Suppressor macrophage treated with lipopolysaccharide for 1 hour (primary cell): ENCODE results near the gene ABI3BP.

Experiments
- DNase-seq, 3 donors: peaks; one replicate each; pipeline ENCODE4 v3.0.0-alpha.2; 2020 to 2022

Gene ABI3BP

DNA sequence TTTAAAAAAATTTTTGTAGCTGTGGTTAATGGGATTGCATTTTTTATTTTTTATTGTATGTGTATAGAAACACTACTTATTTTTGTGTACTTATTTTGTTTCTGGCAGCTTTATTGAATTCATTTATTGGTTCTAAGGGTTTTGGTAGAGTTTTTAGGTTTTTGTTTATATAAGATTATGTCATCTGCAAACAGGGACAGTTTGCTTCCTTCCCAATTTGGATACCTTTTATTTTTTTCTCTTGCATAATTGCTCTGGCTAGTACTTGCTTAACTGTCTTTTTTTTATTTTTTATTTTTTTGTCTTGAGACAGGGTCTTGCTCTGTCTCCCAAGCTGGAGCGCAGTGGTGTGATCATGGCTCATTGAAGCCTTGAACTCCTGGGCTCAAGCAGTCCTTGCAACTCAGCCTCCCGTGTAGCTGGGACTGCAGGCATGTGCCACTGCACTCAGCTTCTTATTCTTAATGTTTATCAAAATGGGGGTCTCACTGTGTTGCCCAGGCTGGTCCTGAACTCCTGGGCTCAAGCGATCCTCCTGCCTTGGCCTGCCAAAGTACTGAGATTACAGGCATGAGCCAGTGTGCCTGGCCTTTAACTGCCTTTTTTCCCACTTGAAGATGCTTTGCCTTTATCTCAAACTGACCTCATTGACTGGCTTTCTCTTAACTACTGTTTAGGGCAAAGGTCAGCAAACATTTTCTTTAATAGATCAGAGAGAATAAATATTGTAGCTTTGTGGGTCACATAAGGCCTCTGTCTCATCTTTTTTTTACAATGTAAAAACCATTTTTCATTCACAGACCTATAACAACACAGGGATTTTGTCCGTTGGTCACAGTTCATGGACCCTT is 275.4 kb downstream of the ABI3BP start:
- no peak for DNase-seq

DNA sequence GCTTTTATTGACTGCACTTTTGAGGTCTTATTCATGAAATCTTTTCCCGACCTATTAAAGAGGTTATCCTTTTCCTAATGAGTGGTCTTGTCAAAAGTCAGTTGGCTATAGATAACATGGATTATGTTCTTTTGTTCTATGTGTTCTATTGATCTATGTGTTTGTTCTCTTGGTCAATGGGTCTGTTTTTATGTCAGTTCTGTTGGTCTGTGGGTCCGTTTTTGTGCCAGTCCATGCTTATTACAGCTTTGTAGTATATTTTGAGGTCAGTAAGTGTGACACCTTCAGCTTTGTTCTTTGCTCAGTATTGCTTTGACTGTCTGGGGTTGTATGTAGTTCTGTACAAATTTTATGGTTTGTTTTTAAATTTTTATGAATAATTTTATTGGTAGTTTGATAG is 276.2 kb downstream of the ABI3BP start:
- no peak for DNase-seq

DNA sequence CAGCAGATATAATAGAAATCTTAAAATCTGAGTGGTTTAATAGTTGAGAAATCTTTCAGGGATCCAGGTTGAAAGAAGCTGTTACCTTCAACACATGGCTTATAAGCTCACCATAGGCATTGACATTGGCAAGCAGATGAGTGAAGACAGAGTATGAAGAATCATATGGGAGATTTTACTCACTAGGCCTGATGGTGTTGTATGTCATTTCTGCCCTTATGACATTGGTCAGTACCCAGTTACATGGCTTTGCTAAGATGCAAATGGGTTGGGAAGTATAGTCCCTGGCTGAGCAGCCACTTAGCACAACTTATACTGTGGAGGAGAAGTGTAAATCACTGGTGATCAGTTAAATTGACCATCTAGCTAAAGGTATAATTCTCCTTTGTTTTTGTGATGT is 278.0 kb downstream of the ABI3BP start:
- no peak for DNase-seq

DNA sequence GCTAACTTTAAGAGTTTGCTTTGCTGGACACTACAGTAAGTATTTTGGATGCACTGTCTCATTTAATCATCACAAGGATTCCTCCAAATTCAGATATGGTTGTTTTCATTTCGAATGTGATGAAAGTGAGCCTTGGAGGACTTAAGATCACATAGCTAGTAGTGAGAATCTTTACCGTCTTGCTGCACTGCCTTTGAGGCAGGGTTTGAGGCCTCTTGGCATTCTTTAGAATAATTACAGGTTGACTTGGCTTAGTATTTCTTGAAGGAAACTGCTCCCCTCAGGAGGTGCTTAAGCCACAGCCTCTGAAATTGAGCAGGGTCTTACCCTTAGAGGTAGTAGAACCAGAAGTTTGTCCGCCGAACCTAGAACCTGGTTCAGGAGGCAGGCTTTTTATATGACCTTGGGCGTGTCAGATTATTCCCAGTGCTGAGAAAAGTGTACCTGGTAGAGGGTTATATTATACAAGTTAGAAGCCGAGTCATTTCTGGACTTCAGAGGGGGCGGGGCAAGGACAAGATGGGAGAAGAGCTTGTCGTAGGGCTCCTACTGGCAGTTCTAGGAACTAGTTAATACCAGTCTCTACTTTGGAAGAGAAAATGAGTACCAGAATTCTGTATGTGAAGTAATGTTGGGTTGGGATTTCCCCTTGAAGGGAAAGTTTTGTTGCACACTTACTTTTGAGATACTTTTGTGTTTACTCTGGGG is 282.8 kb downstream of the ABI3BP start:
- DNase-seq = peak; percentile 83 to 91 (median 87)

DNA sequence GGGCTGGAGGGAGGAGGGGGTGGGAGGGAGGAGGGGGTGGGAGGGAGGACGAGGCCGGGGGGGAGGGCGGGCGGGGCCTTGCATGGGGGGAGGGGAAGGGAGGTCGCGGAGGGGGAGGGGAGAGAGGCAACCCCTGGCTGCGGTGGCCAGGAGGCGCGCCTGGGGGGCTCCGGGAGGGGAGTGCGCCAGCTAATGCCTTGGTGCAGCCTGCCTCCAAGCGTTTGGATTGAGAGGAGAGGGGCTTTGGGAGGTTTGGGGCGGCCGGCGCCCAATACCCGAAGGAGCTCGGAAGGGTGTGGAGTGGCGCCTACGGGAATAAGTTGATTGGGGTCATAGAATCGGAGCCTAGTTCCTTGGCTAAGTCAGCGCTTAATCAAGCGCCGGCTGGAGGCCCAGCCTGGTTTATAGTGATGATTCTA is 283.4 kb downstream of the ABI3BP start:
- DNase-seq = peak; percentile 14 to 27 (median 20)

DNA sequence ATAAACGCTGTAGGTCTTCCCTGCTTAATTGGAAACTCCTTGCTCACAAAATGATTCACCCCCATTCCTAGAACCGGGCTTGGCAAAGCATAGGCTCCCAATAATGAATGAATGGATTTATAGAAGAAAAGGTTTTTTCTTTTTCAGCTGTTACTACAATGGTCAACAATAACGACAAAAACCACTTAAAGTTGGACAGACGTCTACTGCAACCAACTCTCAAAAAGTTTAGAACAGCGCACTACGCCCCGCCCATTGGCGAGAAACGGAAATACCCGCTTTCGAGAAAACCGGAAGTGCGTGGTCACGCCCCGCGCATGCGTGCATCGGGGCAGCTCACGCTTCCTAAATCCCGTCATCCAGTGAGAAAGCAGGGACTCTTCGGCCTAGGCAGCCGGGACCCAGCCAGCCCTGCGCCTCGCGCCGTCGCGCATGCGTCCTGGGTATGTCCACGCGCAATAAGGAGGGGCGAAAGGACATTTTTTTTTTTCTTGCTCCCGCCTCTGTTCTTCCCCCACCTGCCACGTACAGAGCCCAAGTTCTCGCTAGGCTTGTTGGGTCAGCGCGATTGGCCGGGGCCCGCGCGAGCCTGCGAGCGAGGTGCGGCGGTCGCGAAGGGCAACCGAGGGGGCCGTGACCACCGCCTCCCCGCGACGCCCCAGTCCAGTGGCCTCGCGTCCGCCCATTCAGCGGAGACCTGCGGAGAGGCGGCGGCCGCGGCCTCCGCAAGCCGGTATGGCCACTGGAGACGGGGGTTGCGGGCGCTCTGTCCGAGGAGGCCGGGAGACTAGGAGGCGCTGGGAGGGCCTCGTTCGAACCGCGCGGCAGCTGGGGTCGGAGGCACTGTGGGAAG is 284.0 kb downstream of the ABI3BP start, which contains the start of gene TFG:
Gene TFG (plus strand): TSS at position 506 of the 853 bp plus-strand sequence. CDS start 4,192 bp downstream, outside the sequence.
- peak; percentile 100 for DNase-seq

DNA sequence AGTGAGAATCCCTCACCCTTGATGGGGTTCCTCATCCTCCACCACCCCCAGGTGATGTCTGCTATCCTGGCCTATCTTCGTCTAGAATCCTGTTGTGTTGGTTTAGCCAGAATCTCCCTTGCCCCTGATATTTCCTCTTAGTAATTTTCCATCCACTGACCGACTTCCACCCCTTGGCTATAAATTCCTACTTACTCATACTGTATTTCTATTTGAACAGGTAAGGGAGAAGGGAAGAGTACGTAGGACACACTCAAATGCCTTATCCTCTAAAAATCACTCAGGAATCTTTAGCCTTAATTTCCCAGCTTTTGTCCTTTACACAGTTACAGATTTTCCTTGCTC is 284.6 kb downstream of the ABI3BP start:
- DNase-seq = no peak

DNA sequence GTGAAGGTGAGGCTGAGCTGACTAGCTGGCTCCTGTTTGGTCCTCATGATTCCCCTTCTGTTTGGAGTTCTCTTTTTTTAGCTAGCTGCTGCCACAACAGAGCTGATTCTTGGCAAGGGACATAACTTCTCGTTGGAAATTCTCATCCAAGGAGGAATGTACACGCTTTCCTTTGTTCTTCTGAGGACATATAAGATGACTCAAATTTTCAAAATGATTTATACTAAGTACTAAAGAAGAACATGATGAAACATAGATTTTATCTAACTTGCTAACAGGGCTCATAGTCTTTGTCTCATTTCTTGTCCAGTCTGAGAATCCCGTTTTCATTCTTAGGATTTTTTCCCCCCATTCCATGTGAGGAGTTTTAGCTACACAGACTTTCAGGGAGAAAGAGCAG is 286.9 kb downstream of the ABI3BP start:
- DNase-seq = no peak

DNA sequence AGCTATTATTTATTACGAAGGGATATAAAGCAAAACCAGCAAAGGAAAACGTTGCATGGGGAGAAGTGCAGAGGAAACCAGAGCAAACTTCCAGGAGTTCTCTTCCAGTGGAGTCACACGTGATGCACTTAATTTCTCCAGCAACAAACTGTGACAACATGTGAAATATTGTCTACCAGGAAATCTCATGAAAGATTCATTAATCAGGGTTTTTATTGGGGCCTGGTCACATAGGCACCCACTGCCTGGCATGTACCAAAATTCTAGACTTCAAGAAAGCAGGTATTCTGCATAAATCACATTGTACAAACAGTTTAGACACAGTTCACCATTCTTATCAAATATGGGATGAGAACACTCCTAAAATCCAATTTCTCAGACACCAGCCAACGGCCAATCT is 289.4 kb downstream of the ABI3BP start:
- DNase-seq = no peak

DNA sequence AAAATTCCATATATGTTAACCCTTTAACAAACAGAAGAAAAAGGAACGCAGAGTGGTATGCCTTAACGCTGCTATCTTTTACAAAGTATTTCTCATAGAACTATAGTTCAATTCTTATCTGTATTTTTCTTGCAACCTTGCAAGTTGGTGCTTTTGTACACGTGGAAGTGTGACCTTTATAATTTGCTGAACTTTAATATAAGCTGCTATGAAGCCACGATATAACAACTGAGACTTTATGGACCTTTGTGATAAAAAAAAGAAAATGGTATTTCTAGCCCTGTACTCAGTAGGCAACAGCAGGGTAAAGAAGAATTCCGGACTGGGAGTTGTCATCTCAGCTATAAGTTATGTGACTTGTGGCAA is 290.3 kb downstream of the ABI3BP start:
- DNase-seq = no peak

DNA sequence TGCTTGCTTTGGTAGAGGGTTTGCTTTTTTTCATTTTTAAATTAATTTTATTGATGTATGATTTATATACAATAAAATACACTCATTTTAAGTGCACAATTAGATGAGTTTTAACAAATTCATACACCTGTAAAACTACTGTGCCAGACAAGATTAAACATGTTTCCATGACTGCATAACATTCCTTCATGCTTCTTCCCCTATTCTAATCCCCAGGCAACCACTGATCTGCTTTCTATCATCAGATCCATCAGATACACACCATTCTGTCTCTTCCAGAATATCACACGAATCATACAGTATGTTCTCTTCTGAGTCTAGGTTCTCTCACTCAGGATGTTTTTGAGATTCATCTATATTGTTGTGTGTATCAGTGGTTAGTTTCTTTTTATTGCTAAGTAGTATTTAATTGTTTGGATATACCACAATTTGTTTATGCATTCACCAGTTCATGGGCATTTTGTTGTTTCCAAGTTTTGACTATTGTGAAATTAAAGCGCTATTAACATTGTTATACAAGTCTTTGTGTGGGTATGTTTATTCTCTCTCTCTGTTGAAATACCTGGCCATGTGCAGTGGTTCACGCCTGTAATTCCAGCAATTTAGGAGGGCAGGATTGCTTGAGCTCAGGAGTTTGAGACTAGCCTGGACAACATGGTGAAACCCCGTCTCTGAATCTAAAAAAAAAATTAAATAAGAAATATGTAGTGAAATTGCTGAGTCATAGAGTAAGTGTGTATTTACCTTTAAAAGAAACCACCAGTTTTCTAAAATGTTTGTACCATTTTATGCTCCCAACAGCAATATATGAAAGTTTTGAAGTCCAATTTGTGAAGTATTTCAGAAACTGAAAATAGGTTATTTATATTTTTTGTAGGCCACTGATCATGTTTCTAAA is 290.9 kb downstream of the ABI3BP start:
- no peak for DNase-seq

DNA sequence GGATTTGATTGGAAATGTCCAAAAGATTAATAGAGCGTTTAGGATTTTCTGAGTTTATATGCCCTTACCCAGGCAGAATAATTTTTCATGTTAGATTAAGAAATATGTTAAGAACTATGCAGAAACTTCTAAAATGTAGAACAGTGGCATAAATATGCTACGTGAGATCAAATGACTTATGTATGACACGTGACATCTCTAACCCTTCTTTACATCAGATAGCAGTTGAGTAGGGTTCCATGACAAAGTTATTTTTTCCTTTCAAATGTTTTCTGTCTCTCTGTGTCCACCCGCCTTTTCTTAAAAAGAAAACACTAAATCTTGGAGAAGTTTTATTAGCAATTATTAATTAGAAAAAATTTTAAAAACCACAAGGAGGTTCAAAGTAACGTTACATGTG is 292.5 kb downstream of the ABI3BP start:
- no peak for DNase-seq
